ENCODE measurements around the gene SPHKAP.

The SPHKAP gene

GRCh38 chr2:227996366-227996765 lies 185.1 kb downstream of the SPHKAP start (continued):
- no peak for TF ChIP-seq ZBTB11 (tag by site-specific recombination; conservative IDR thresholded peaks at IDR 0.05; ENCODE audit: low read depth)
- no peak for TF ChIP-seq PATZ1 (tag by site-specific recombination; IDR thresholded peaks at IDR 0.05)
- no peak for TF ChIP-seq ZNF175 (tag by site-specific recombination; IDR thresholded peaks at IDR 0.05)

GRCh38 chr2:227990937-227991336 lies 190.6 kb downstream of the SPHKAP start:
- ChIA-PET POLR2A (no interaction called here), CTCF (interaction anchor here (0.6 kb wide), 1 partner anchor 56 kb away, joined by 4 read pairs; no protein-coding TSS in a partner anchor)
- H3K4me3 ChIP-seq (ENCODE audit: low read depth, low read length), result no peak overlapping the region
- TF ChIP-seq ZNF362 (tag by site-specific recombination; IDR thresholded peaks at IDR 0.05), result no peak
- no peak for TF ChIP-seq ZNF292 (tag by site-specific recombination; IDR thresholded peaks at IDR 0.05; ENCODE audit: borderline replicate concordance, low read depth)
- no peak for TF ChIP-seq ZNF350 (tag by site-specific recombination; IDR thresholded peaks at IDR 0.05)
- no peak for TF ChIP-seq PRDM4 (tag by site-specific recombination; IDR thresholded peaks at IDR 0.05)
- TF ChIP-seq INSM2 (tag by site-specific recombination; IDR thresholded peaks at IDR 0.05), result no peak
- TF ChIP-seq ZNF23 (tag by site-specific recombination; IDR thresholded peaks at IDR 0.05; ENCODE audit: borderline replicate concordance), result no peak
- no peak for TF ChIP-seq ZNF211 (tag by site-specific recombination; IDR thresholded peaks at IDR 0.05; ENCODE audit: low read depth)
- no peak for TF ChIP-seq ZBTB7A (tag by site-specific recombination; IDR thresholded peaks at IDR 0.05; ENCODE audit: low read depth)
- no peak for TF ChIP-seq KLF17 (tag by site-specific recombination; IDR thresholded peaks at IDR 0.05)
- no peak for TF ChIP-seq ZNF184 (tag by site-specific recombination; IDR thresholded peaks at IDR 0.05)
- no peak for TF ChIP-seq ZNF510 (tag by site-specific recombination; IDR thresholded peaks at IDR 0.05; ENCODE audit: insufficient replicate concordance)
- no peak for TF ChIP-seq ATF2 (tag by site-specific recombination; IDR thresholded peaks at IDR 0.05; ENCODE audit: low read depth)
- TF ChIP-seq TRIM28 (IDR thresholded peaks at IDR 0.05; ENCODE audit: borderline replicate concordance, low read length), result no peak
- no peak for TF ChIP-seq BCL11B (tag by site-specific recombination; IDR thresholded peaks at IDR 0.05; ENCODE audit: low read depth)
- TF ChIP-seq MEIS1 (CRISPR knock-in tag; IDR thresholded peaks at IDR 0.05; ENCODE audit: borderline replicate concordance), result no peak
- TF ChIP-seq ZNF423 (tag by site-specific recombination; IDR thresholded peaks at IDR 0.05), result no peak
- no peak for TF ChIP-seq ZNF202 (tag by site-specific recombination; IDR thresholded peaks at IDR 0.05; ENCODE audit: borderline replicate concordance)
- no peak overlapping the region for H3K27ac ChIP-seq (ENCODE audit: extremely low read depth, low read depth, low read length)
- H3K4me1 ChIP-seq (ENCODE audit: control insufficient read depth, insufficient read depth, low read length), result no peaks in the 10 kb centered on the region
- H3K36me3 ChIP-seq (ENCODE audit: control insufficient read depth in 2 of 2, insufficient read depth in 1 of 2, low read length in 2 of 2), result no peaks in the 10 kb centered on the region
- no peaks in the 10 kb centered on the region for H3K9me3 ChIP-seq (ENCODE audit: control insufficient read depth, insufficient read depth, low read depth, low read length)

Data from HEK293 (cell line).